Calu3 (cell line): ENCODE measurements around the gene TEAD1. TPM values are rescaled to one million over a fixed set of nuclear protein-coding genes. Genes with fewer than 3 reads are reported as not detected.

Experiments
- BruUV-seq: library from RNA; stranded (reverse); fragments of 400-500 nt; replicated peaks from 2 replicates; lab custom pipeline; 2021; lab: Mats Ljungman, UMichigan
- CTCF ChIA-PET: fragments of 300-600 bp; sonication (Branson Sonifier 250); formaldehyde crosslinking; loops from one replicate; lab custom pipeline; 2022; ENCODE audit warnings: antibody characterized with exemption; lab: Charles Lee
- DNase-seq: peaks from one replicate; pipeline ENCODE4 v3.0.0; 2022
- H3K27ac Mint-ChIP-seq: one replicate; pipeline ENCODE4 v1.8.0; 2022; ENCODE audit warnings: mixed read lengths; ENCODE audit not compliant: unreplicated experiment
- H3K27me3 Mint-ChIP-seq: one replicate; pipeline ENCODE4 v1.8.0; 2022; ENCODE audit warnings: mixed read lengths; ENCODE audit not compliant: unreplicated experiment
- H3K36me3 Mint-ChIP-seq: one replicate; pipeline ENCODE4 v1.8.0; 2022; ENCODE audit warnings: mild to moderate bottlenecking, moderate library complexity, mixed read lengths; ENCODE audit not compliant: insufficient read depth, unreplicated experiment
- H3K4me1 Mint-ChIP-seq: one replicate; pipeline ENCODE4 v1.8.0; 2022; ENCODE audit warnings: mild to moderate bottlenecking, low read depth, mixed read lengths; ENCODE audit not compliant: unreplicated experiment
- H3K4me3 Mint-ChIP-seq: one replicate; pipeline ENCODE4 v1.8.0; 2022; ENCODE audit warnings: mild to moderate bottlenecking, low read depth, moderate library complexity, mixed read lengths; ENCODE audit not compliant: unreplicated experiment
- H3K9me3 Mint-ChIP-seq: one replicate; pipeline ENCODE4 v1.8.0; 2022; ENCODE audit warnings: low read depth, mixed read lengths; ENCODE audit not compliant: unreplicated experiment
- CTCF ChIP-seq: fragments of 200-600 bp; IDR thresholded peaks from one replicate; pipeline ENCODE4 v1.8.0; 2022; ENCODE audit warnings: antibody characterized with exemption; ENCODE audit not compliant: unreplicated experiment
- intact Hi-C: fragments of 100-400 bp; cut with micrococcal nuclease; formaldehyde crosslinking; loops from one replicate; pipeline ENCODE4 v1.10.0; 2022; ENCODE audit not compliant: unreplicated experiment
- total RNA-seq: library from RNA; stranded (reverse); gene quantifications from 2 replicates; pipeline ENCODE4 v1.2.3, GENCODE V29; 2022

Gene TEAD1
- total RNA-seq, 1 experiment from 2014 or later: 104 TPM

DNA sequence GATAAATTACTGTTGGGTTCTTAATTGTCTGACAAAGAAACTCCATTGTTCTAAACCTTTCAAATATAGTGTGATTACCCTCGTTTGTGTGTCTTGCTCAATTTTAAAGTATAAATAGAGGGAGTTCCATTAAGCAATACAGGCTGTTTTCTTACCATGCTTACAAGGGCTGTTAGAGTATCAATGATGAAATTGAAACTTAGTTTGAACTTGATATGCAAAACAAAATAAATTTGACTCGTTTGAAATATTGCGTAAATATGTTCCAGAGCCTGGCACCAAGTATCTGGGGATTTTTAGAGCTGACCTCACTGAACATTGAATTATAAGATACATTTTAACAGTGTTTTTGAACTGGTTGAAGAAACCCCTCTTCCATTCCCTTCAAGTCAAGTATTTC is 31.7 kb downstream of the TEAD1 start:
- Mint-ChIP-seq H3K27ac (no peak overlapping the region), H3K4me1 (peaks cover 60% of the 10 kb centered on the region), H3K9me3 (no peaks in the 10 kb centered on the region), H3K36me3 (no peaks in the 10 kb centered on the region), H3K4me3 (no peak overlapping the region), H3K27me3 (no peaks in the 10 kb centered on the region)
- DNase-seq: no peak
- intact Hi-C loops: no loop called here
- TF ChIP-seq CTCF: no peak
- CTCF ChIA-PET: no interaction called here
- BruUV-seq: no TSS peak

- Mint-ChIP-seq H3K4me1 (peaks cover 60% of the 10 kb centered on the region), H3K9me3 (no peaks in the 10 kb centered on the region), H3K4me3 (no peak overlapping the region), H3K36me3 (no peaks in the 10 kb centered on the region), H3K27me3 (no peaks in the 10 kb centered on the region), H3K27ac (peak overlapping the region; percentile 37)
- CTCF ChIA-PET: interaction anchor here (0.7 to 0.9 kb wide), 2 partner anchors 14 to 113 kb away, joined by 3 to 6 read pairs; no protein-coding TSS in a partner anchor
- DNase-seq: no peak
- intact Hi-C loops: no loop called here
- BruUV-seq: no TSS peak
- no peak for TF ChIP-seq CTCF
Observed at GRCh38 chr11:12706545-12707499, 32.6 kb downstream of the TEAD1 start.

- no peak for DNase-seq
- Mint-ChIP-seq H3K4me3 (no peak overlapping the region), H3K4me1 (peaks cover 66% of the 10 kb centered on the region), H3K9me3 (no peaks in the 10 kb centered on the region), H3K27ac (peak overlapping the region; percentile 37), H3K36me3 (no peaks in the 10 kb centered on the region), H3K27me3 (no peaks in the 10 kb centered on the region)
- intact Hi-C loops: no loop called here
- CTCF ChIA-PET: interaction anchor here (0.7 to 0.9 kb wide), 2 partner anchors 15 to 112 kb away, joined by 3 to 6 read pairs; no protein-coding TSS in a partner anchor
- TF ChIP-seq CTCF: no peak
- BruUV-seq: no TSS peak
Observed at GRCh38 chr11:12707500-12707880, 33.3 kb downstream of the TEAD1 start.

GRCh38 chr11:12711496-12711895 is 37.3 kb downstream of the TEAD1 start:
- DNase-seq: no peak
- Mint-ChIP-seq H3K4me3 (no peak overlapping the region), H3K36me3 (no peaks in the 10 kb centered on the region), H3K27me3 (no peaks in the 10 kb centered on the region), H3K27ac (no peak overlapping the region), H3K9me3 (no peaks in the 10 kb centered on the region), H3K4me1 (peaks cover 46% of the 10 kb centered on the region)
- TF ChIP-seq CTCF: no peak
- CTCF ChIA-PET: no interaction called here
- no TSS peak for BruUV-seq
- intact Hi-C loops: no loop called here
